Fibroblast of the conjunctiva (primary cell): ENCODE measurements around the gene PRAMEF17.
A peak's percentile ranks its signal among the peaks of the same experiment; 100 is the strongest.
"Not testable (repeated sequence)": the region's sequence is repeated elsewhere in the genome, so short reads cannot be mapped to it uniquely, and the experiment has no call there.

ENCODE experiments used
- DNase-seq: peaks from one replicate; pipeline ENCODE4 v3.0.0-alpha.2; 2010; ENCODE audit warnings: low read depth

The PRAMEF17 gene, protein sequence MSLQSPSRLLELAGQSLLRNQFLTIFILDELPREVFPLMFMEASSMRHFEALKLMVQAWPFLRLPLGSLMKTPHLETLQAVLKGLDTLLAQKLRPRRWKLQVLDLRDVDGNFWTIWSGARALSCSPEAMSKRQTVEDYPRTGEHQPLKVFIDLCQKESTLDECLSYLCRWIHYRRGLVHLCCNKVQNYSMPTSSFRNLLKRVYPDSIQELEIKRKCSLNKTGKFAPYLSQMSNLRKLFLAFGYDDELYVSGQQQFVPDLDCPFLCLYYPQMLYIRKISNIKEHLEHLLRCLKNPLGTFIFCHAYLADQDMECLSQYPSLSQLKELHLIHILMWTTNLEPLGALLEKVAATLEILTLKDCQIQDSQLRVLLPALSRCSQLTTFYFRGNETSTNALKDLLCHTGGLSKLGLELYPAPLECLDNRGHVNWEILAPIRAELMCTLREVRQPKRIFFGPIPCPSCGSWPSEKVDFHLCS

GRCh38 chr1:13389332-13389731 is at the start of gene PRAMEF17:
Gene PRAMEF17 (plus strand): TSS chr1:13389632. CDS start chr1:13389658, 26 bp downstream.
- DNase-seq = not testable (repeated sequence)

GRCh38 chr1:13342496-13342895 is 46.9 kb upstream of the PRAMEF17 start:
- DNase-seq = not testable (repeated sequence)

- DNase-seq = not testable (repeated sequence)
These were observed 42.4 kb upstream of the PRAMEF17 start, which contains the start of gene PRAMEF14 for GRCh38 chr1:13347034-13347433. Gene PRAMEF14 (minus strand): TSS chr1:13347134. CDS start chr1:13345314, 1,820 bp downstream.

- not testable (repeated sequence) for DNase-seq
These were observed 36.0 kb upstream of the PRAMEF17 start for GRCh38 chr1:13353476-13353875.

DNA sequence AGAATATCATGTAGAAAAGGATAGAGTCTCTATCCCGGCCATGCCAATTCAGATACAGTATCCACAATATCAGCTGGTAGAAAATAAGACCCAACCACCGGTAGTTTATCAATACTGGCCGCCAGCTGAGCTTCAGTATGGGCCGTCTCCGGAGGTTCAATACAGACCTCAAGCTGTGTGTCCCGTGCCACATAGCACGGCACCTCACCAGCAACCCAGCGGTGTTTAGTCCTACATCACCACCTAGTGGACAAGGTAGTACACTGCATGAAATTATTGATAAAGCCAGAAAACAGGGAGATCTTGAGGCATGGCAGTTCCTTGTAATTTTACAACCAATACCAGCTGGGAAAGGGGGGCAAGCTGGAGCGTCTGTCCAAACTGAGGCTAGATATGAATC is 35.0 kb upstream of the PRAMEF17 start:
- not testable (repeated sequence) for DNase-seq

DNA sequence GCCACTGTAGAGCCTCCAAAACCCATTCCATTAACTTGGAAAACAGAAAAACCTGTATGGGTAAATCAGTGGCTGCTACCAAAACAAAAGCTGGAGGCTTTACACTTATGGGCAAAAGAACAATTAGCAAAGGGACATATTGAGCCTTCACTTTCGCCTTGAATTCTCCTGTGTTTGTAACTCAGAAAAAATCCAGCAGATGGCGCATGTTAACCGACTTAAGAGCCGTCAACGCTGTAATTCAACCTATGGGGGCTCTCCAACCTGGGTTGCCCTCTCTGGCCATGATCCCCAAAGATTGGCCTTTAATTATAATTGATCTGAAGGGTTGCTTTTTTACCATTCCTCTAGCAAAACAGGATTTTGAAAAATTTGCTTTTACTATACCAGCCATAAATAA is 32.7 kb upstream of the PRAMEF17 start:
- peak; percentile 31 for DNase-seq

DNA sequence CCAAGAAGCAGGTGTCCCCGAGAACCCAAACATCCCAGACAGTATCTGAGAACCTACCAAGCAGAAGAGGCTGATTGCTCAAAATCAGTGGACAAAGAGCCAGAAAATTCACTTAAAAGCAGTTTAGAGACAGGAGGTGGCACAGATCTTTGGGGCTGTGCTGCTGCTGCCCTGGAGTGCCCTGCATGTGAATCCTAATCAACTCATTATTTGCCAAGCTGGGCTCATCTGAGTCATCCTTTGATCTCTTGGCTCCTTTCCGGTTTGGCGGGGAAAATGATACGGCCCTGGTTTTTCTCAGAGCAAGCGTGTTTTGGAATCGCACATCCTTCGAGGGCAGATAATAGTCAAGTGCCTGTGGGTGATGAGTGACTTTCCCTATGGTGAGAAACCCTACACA is 27.1 kb upstream of the PRAMEF17 start:
- not testable (repeated sequence) for DNase-seq

DNA sequence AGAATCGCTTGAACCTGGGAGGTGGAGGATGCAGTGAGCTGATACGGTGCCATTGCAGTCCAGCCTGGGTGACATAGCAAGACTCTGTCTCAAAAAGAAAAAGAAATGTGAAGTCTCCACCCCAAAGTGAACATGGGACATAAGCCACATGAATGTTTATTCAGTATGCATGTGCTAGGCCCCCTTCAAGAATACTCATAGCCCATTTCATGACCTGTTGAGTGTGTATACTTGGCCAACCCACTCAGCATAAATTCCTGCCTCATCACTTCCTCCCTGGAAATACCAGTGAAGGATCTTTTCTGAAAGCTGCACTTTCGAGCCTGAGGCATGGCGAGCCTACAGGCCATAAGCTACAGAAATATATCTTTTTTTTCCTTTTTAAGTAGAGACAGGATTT is 24.5 kb upstream of the PRAMEF17 start:
- not testable (repeated sequence) for DNase-seq

DNA sequence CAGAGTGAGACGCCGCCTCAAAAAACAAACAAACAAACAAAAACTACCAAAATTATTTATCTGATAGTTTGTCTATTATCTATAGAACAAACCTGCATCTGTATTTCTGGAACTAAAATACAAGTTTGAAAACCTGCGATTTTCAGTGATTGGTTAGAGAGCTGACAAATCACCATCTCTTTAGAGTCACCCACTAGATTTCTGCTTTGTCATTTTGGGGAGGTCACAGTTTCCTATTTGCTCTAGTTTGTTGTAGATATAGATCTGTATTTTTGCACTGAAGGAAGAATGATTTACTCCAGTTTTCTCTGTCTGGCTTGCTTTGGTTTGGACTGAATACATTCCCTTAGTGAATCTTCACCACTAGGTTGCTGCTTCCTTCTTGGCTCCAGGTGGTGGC is 22.9 kb upstream of the PRAMEF17 start:
- DNase-seq = not testable (repeated sequence)

DNA sequence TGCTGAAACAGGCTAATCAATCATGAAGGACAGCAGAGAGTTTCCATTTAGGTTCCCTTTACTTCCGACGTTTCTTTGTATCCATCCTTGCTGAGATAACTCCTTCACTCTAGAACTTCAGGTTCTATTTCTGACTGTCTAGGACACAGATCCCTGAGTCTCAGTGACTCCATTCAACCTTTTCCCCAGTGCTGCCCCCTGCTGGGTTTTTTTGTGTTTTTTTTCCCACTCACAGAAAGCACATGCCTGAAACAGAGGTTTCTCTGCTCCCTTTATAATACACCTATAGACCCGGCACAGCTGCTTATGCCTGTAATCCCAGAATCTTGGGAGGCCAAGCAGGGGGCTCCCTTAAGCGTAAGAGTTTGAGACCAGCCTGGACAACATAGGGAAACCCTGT is 20.9 kb upstream of the PRAMEF17 start:
- DNase-seq = not testable (repeated sequence)

GRCh38 chr1:13378983-13379382 is 10.4 kb upstream of the PRAMEF17 start:
- DNase-seq = not testable (repeated sequence)

DNA sequence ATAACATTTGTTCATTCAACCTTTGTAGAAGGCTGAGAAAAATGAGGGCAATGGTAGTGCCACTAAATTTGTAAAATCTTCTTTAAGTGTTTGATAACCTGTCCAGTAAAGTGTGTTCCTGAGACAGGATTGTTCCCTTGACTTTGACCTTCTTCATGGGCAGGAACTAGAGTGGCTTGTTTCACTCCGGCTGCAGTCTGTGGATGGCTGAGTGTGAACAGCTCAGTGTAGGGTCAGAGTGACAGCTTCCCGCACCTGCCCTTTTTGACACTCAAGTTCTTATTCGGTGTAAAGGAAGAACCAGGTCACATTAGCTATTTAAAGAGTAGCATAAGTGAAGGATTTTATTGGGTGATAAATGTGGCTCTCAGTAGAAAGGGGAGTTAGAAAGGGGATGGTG is 9.1 kb upstream of the PRAMEF17 start:
- DNase-seq = not testable (repeated sequence)

- not testable (repeated sequence) for DNase-seq
These were observed 3.6 kb downstream of the PRAMEF17 start for GRCh38 chr1:13393004-13393403.

- not testable (repeated sequence) for DNase-seq
These were observed 5.3 kb downstream of the PRAMEF17 start for GRCh38 chr1:13394761-13395160.

- DNase-seq = not testable (repeated sequence)
These were observed 5.9 kb downstream of the PRAMEF17 start for GRCh38 chr1:13395311-13395710.

DNA sequence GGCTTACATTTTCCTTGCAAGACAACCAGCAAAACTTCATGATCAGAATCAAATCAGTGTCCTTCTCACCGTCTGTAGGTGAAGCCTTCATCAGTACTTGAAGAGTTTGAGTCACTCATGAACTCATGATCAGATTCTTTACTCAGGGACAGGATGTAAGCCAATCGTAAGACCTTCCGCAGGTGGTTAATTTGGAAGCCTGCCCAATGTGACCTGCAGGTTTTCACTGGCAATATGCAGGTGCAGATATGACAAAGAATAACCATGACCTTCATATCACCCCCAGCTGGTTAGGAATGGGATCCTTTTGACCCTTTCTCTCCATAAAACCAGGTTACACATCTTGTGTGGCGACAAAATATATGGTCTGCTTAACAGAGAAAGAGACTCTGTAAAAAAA is 18.4 kb downstream of the PRAMEF17 start:
- DNase-seq = no peak

DNA sequence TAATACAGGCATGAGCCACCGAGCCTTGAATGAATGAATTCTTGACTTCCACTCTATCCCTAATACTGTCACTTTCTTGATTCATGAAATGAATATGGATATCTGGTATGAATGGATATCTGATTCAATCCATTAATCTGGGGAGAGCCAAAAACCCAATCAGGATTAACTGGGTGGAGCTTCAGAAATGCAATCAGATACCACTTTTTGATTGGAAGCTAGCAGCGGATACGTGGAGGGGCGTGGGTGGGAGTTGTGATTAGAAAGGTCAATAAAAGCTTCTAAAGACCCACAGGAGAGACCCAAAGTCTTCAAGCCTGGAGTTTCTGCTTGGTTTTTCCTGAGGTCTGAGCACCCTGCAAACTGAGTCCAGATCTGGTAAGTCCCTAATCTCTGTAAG is 20.7 kb downstream of the PRAMEF17 start, which contains the start of gene PRAMEF20:
Gene PRAMEF20 (plus strand): TSS at position 301 of the 400 bp plus-strand sequence. CDS start 5,905 bp downstream, outside the sequence.
- not testable (repeated sequence) for DNase-seq

DNA sequence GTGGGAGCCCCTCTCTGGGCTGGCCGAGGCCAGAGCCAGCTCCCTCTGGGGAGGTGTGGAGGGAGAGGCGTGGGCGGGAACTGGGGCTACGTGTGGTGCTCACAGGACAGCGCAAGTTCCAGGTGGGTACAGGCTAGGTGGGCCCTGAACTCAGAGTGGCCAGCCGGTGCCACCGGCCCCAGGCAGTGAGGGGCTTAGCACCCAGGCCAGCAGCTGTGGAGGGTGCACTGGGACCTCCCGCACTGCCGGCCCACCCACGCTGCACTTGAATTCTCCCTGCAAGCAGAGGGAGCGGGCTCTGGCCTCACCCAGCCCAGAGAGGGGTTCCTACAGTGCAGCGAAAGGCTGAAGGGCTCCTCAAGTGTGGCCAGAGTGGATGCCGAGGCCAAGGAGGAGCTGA is 41.1 kb downstream of the PRAMEF17 start:
- DNase-seq = no peak

- no peak for DNase-seq
These were observed 42.8 kb downstream of the PRAMEF17 start for GRCh38 chr1:13432251-13432650.

DNA sequence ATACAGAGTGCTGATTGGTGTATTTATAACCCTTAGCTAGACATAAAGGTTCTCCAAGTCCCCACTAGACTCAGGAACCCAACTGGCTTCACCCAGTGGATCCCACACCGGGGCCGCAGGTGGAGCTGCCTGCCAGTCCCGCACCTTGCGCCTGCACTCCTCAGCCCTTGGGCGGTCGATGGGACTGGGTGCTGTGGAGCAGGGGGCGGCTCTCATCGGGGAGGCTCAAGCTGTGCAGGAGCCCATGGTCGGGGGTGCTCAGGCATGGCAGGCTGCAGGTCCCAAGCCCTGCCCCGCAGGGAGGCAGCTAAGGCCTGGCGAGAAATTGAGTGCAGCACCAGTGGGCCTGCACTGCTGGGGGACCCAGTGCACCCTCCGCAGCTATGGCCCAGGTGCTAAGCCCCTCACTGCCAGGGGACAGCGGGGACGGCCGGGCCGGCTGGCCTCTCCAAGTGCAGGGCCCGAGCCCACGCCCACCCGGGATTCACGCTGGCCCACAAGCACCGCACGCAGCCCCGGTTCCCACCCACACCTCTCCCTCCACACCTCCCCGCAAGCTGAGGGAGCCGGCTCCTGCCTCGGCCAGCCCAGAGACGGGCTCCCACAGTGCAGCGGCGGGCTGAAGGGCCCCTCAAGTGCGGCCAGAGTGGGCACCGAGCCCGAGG is 44.4 kb downstream of the PRAMEF17 start:
- DNase-seq = not testable (repeated sequence)

DNA sequence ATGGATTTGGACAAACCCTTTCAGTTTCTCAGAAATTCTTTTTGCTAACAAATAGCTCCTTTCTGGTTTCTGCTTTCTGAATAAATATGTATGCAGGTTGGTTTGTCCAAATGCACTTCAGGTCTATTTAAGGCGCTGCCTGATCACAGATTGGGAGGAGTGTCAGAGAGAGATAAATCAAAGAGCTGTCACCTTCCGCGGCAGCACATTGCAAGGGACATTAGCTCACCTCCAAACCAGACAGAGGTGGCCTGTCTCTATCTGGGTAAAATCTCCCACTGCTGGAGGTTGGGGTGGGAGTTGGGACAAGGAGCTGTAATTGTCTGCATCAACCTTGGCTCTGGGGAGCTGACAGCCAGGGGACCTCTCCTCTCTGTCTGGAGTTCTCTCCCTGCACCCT is 46.0 kb downstream of the PRAMEF17 start:
- no peak for DNase-seq

GRCh38 chr1:13439104-13439783 is 49.8 kb downstream of the PRAMEF17 start:
- not testable (repeated sequence) for DNase-seq
